Muscle layer of duodenum (tissue), 2 donors: ENCODE results near the gene IL2RG.

Experiments
- H3K27ac ChIP-seq: one replicate; pipeline ENCODE4 v1.7.0; 2013; ENCODE audit warnings: mild to moderate bottlenecking, low read length
- H3K27me3 ChIP-seq: one replicate; pipeline ENCODE4 v1.7.0; 2013; ENCODE audit warnings: low read depth, mild to moderate bottlenecking, control low read depth, low read length
- H3K36me3 ChIP-seq, 2 donors: one replicate each; pipeline ENCODE4 v1.7.0; 2013; ENCODE audit warnings: low read length in 2 of 2, control low read depth in 1 of 2, mild to moderate bottlenecking in 1 of 2; ENCODE audit not compliant: insufficient read depth in 2 of 2, control insufficient read depth in 1 of 2
- H3K4me1 ChIP-seq, 2 donors: one replicate each; pipeline ENCODE4 v1.7.0; 2013; ENCODE audit warnings: low read length in 2 of 2, mild to moderate bottlenecking in 2 of 2, control low read depth in 1 of 2, moderate library complexity in 1 of 2; ENCODE audit not compliant: insufficient read depth in 2 of 2, control insufficient read depth in 1 of 2
- H3K4me3 ChIP-seq, 2 donors: one replicate each; pipeline ENCODE4 v1.7.0; 2013; ENCODE audit warnings: low read length in 2 of 2, low read depth in 1 of 2, mild to moderate bottlenecking in 1 of 2
- H3K9me3 ChIP-seq, 2 donors: one replicate each; pipeline ENCODE4 v1.7.0; 2013; ENCODE audit warnings: low read length in 2 of 2, control low read depth in 1 of 2, mild to moderate bottlenecking in 1 of 2; ENCODE audit not compliant: control insufficient read depth in 1 of 2
- donor health status: healthy.

Gene IL2RG

DNA sequence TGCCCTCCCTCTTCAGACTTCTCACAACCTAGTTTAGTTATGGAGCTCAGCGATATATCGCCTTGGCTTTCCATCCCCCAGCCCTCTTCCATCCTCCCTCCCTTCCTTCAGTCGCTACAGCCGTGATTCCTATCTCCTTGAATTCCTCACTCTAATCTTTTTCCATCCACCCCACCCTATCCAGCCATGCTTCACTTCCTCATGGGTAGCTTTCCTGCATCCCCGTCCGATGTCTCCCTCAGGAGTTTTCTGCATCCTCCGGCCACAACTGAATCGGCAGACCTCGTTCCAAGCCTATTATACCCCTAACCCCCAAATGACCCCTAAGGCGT is 43.7 kb downstream of the IL2RG start:
- H3K4me1 ChIP-seq: peaks cover 0 to 13% of the 10 kb centered on the region in 2 donors
- no peaks in the 10 kb centered on the region for H3K9me3 ChIP-seq
- peak overlapping the region; percentile 87 for H3K27ac ChIP-seq
- H3K27me3 ChIP-seq: no peaks in the 10 kb centered on the region
- peaks cover 0 to under 1% of the 10 kb centered on the region in 2 donors for H3K36me3 ChIP-seq
- peak overlapping the region; percentile 70 to 88 for H3K4me3 ChIP-seq

DNA sequence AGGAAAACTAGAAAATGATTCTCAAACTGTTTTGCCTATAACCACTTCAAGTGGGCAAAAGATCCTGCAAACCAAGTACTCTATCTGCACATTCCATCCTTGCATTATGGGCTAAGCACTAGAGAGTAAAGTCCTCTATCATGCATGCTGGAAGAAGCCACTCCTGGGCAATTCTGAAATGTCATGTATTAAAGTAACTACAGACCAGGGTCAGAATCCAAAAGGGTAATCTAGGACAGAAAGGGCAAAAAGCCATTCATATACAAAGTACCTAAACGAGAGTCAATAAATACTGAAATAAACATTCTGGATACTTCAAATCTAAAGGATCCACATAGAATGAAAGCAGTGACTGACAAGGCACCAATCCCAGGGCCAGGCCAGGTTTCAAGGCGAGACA is 44.3 kb downstream of the IL2RG start:
- Histone ChIP-seq H3K9me3 (no peaks in the 10 kb centered on the region), H3K4me1 (peaks cover 0 to 13% of the 10 kb centered on the region in 2 donors), H3K27ac (peak overlapping the region; percentile 87), H3K27me3 (no peaks in the 10 kb centered on the region), H3K4me3 (peak overlapping the region; percentile 70 to 88), H3K36me3 (peaks cover 0 to 5% of the 10 kb centered on the region in 2 donors)

DNA sequence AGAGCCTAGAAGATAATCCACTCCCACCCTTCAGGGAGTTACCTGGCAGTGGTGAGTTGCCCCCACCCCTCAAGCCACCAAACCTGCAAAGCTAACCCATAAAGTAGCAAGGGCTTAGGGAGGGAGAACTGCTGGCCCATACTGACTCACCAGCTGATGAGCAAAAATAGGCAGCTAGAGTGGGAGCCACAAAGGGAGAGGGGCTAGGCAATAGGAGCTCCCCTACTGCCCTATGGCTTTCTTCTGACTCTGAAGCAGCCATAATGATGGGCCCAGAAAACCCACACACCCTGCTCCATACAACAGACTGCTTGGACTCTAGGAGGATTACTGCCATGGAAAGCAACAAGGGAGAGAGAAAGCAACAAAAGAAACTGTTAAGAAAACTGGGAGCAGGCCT is 51.2 kb downstream of the IL2RG start:
- H3K36me3 ChIP-seq: peaks cover 16 to 23% of the 10 kb centered on the region in 2 donors

DNA sequence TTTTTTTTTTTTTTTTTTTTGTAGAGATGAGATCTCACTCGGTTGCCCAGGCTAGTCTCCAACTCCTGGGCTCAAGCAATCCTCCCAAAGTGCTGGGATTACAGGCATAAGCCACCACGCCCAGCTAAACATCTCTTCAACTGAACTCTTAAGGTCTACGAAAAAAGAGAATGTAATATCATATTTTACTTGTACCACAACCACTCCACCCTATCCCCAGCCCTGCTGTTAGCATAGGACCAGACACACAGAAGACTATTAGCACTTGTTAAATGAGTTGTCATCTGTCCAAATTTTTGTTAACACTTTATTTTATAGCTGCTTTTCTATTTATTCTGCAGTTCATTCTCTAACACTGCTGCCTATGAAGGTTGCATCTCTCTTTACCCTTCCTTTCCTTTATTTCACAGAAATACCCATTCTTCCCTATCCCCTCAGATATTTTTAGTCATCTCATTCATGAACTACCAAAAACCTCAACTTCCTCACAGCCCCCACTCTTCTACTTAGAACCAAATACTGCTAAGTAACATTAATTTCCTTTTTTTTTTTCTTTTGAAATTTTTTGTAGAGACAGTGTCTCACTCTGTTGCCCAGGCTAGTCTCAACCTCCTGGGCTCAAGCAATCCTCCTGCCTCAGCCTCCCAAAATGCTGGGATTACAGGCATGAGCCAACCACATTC is 53.4 kb downstream of the IL2RG start:
- Histone ChIP-seq H3K27ac (no peak overlapping the region), H3K9me3 (no peaks in the 10 kb centered on the region), H3K27me3 (no peaks in the 10 kb centered on the region), H3K4me1 (no peaks in the 10 kb centered on the region), H3K36me3 (peaks cover 16 to 23% of the 10 kb centered on the region in 2 donors), H3K4me3 (no peak overlapping the region)

More for the DNA sequence above, 51.2 kb downstream of the IL2RG start:
- Histone ChIP-seq H3K4me1 (no peaks in the 10 kb centered on the region), H3K27me3 (no peaks in the 10 kb centered on the region), H3K27ac (no peak overlapping the region), H3K4me3 (no peak overlapping the region), H3K9me3 (no peaks in the 10 kb centered on the region)
